ENCODE measurements around the gene MMD2.
"Not testable (repeated sequence)": the region's sequence is repeated elsewhere in the genome, so short reads cannot be mapped to it uniquely, and the experiment has no call there.

The MMD2 gene

GRCh38 chr7:4958477-4959301 lies at the start of gene MMD2:
Gene MMD2 (minus strand): TSS chr7:4959187. CDS start chr7:4959017, 170 bp downstream.
- DNase-seq (ENCODE audit: low spot score): no peak

GRCh38 chr7:5005066-5005465 lies 46.1 kb upstream of the MMD2 start:
- DNase-seq (ENCODE audit: low spot score): no peak

- DNase-seq (ENCODE audit: low spot score): no peak
Measured at GRCh38 chr7:5001911-5002310, 42.9 kb upstream of the MMD2 start.

GRCh38 chr7:5001003-5001402 lies 42.0 kb upstream of the MMD2 start:
- DNase-seq (ENCODE audit: low spot score): no peak

GRCh38 chr7:4999369-4999950 lies 40.5 kb upstream of the MMD2 start:
- DNase-seq (ENCODE audit: low spot score): no peak

- no peak for DNase-seq (ENCODE audit: low spot score)
Measured at GRCh38 chr7:4998910-4999309, 39.9 kb upstream of the MMD2 start.

GRCh38 chr7:4998244-4998643 lies 39.3 kb upstream of the MMD2 start:
- no peak for DNase-seq (ENCODE audit: low spot score)

- DNase-seq (ENCODE audit: low spot score): no peak
Measured at GRCh38 chr7:4996696-4997222, 37.8 kb upstream of the MMD2 start.

- DNase-seq (ENCODE audit: low spot score): no peak
Measured at GRCh38 chr7:4995429-4995969, 36.5 kb upstream of the MMD2 start.

GRCh38 chr7:4993471-4993870 lies 34.5 kb upstream of the MMD2 start:
- no peak for DNase-seq (ENCODE audit: low spot score)

GRCh38 chr7:4982741-4983140 lies 23.8 kb upstream of the MMD2 start:
- DNase-seq (ENCODE audit: low spot score): not testable (repeated sequence)

- DNase-seq (ENCODE audit: low spot score): not testable (repeated sequence)
Measured at GRCh38 chr7:4981295-4981890, 22.4 kb upstream of the MMD2 start.

- not testable (repeated sequence) for DNase-seq (ENCODE audit: low spot score)
Measured at GRCh38 chr7:4975626-4976025, 16.6 kb upstream of the MMD2 start.

- DNase-seq (ENCODE audit: low spot score): peak; percentile 99
Measured at GRCh38 chr7:4973728-4974198, 14.8 kb upstream of the MMD2 start.

- not testable (repeated sequence) for DNase-seq (ENCODE audit: low spot score)
Measured at GRCh38 chr7:4972446-4972845, 13.5 kb upstream of the MMD2 start.

GRCh38 chr7:4965295-4966022 lies 6.5 kb upstream of the MMD2 start:
- no peak for DNase-seq (ENCODE audit: low spot score)

GRCh38 chr7:4964506-4964905 lies 5.5 kb upstream of the MMD2 start:
- DNase-seq (ENCODE audit: low spot score): no peak

GRCh38 chr7:4962872-4963775 lies 4.1 kb upstream of the MMD2 start:
- no peak for DNase-seq (ENCODE audit: low spot score)

GRCh38 chr7:4960363-4960762 lies 1.4 kb upstream of the MMD2 start:
- no peak for DNase-seq (ENCODE audit: low spot score)

- no peak for DNase-seq (ENCODE audit: low spot score)
Measured at GRCh38 chr7:4959893-4960292, 906 bp upstream of the MMD2 start.

GRCh38 chr7:4959306-4959705 lies 319 bp upstream of the MMD2 start:
- DNase-seq (ENCODE audit: low spot score): no peak

Data from NAMALWA (cell line).